ENCODE data around the gene ZNF524.

The ZNF524 gene

DNA sequence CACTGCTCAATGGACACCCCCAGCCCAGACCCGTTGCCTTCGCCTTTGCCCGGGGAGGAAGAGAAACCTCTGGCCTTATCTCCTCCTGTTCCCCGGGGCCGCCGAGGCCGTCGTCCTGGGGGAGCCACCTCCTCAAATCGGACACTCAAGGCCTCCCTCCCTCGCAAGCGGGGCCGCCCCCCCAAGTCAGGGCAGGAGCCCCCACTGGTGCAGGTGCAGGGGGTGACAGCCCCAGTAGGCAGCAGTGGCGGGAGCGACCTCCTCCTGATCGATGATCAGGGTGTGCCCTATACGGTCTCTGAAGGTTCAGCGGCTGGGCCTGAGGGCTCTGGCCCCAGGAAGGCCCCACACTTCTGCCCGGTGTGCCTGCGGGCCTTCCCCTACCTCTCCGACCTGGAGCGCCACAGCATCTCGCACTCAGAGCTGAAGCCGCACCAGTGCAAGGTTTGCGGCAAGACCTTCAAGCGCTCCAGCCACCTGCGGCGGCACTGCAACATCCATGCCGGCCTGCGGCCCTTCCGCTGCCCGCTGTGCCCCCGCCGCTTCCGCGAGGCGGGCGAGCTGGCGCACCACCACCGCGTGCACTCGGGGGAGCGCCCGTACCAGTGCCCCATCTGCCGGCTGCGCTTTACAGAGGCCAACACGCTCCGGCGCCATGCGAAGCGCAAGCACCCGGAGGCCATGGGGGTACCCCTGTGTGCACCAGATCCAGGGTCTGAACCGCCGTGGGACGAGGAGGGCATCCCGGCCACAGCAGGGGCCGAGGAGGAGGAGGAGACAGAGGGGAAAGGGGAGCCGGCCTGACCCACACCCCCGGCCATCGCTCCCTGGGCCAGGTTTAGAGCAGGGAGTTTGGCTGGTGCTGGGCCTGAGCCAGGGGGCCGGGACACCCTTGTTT is 2.3 kb downstream of the ZNF524 start:
- DNase-seq (ENCODE audit: low read depth, low spot score), result no peak

DNA sequence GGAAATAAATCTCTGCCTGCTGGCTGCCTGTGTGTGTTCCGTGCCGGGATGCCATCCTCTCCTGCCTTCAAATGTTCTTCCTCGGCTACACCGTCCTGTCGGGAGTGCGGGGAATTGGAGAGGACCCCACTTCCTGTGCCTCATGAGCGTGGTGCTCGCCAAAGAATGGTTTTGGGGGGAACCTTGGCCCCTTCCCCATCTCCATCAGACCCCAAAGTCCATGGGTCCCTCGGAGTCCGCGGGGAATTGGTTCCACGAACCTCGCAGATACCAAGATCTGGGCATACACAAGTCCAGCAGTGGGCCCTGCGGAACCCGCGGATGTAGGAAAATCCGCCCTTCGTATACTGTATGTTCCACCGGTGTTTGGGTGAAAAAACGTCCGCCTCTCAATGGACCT is 3.0 kb downstream of the ZNF524 start:
- no peak for DNase-seq (ENCODE audit: low read depth, low spot score)

GRCh38 chr19:55603581-55604292 is 3.6 kb downstream of the ZNF524 start:
- no peak for DNase-seq (ENCODE audit: low read depth, low spot score)

GRCh38 chr19:55605207-55605636 is 5.1 kb downstream of the ZNF524 start:
- no peak for DNase-seq (ENCODE audit: low read depth, low spot score)

GRCh38 chr19:55605637-55606470 is 5.8 kb downstream of the ZNF524 start, which contains the start of gene ZNF865:
Gene ZNF865 (plus strand): TSS chr19:55605647. CDS start chr19:55613619, 7,972 bp downstream.
- no peak for DNase-seq (ENCODE audit: low read depth, low spot score)

- DNase-seq (ENCODE audit: low read depth, low spot score), result no peak
These were observed 6.3 kb downstream of the ZNF524 start for GRCh38 chr19:55606471-55606787.

DNA sequence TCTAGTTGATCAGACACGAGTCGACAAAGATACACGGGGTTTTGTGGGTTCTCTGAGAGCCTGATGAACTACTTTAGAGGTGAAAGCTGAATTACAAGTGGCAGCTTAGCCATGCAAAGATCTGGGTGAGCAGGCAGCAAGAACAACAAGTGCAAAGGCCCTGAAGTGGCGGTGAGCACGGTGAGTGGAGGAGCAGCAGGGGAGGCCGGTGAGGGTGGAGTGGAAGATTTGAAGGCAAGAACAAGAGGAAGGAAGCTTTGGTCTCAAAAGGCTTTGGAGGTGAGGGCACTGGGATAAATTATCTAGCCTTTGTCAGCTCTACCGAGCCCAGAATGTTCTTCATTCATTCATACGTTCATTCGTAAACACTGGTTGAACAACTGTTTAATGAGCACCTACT is 6.7 kb downstream of the ZNF524 start:
- DNase-seq (ENCODE audit: low read depth, low spot score), result no peak

- no peak for DNase-seq (ENCODE audit: low read depth, low spot score)
These were observed 9.2 kb downstream of the ZNF524 start for GRCh38 chr19:55609326-55609725.

GRCh38 chr19:55611300-55611982 is 11.4 kb downstream of the ZNF524 start:
- no peak for DNase-seq (ENCODE audit: low read depth, low spot score)

- no peak for DNase-seq (ENCODE audit: low read depth, low spot score)
These were observed 12.0 kb downstream of the ZNF524 start for GRCh38 chr19:55611983-55612645.

GRCh38 chr19:55613396-55613795 is 13.3 kb downstream of the ZNF524 start:
- DNase-seq (ENCODE audit: low read depth, low spot score), result no peak

GRCh38 chr19:55613930-55614710 is 14.0 kb downstream of the ZNF524 start:
- DNase-seq (ENCODE audit: low read depth, low spot score), result no peak

- DNase-seq (ENCODE audit: low read depth, low spot score), result no peak
These were observed 14.8 kb downstream of the ZNF524 start for GRCh38 chr19:55614711-55615542.

GRCh38 chr19:55615543-55616394 is 15.7 kb downstream of the ZNF524 start:
- no peak for DNase-seq (ENCODE audit: low read depth, low spot score)

- DNase-seq (ENCODE audit: low read depth, low spot score), result no peak
These were observed 16.3 kb downstream of the ZNF524 start for GRCh38 chr19:55616395-55616875.

DNA sequence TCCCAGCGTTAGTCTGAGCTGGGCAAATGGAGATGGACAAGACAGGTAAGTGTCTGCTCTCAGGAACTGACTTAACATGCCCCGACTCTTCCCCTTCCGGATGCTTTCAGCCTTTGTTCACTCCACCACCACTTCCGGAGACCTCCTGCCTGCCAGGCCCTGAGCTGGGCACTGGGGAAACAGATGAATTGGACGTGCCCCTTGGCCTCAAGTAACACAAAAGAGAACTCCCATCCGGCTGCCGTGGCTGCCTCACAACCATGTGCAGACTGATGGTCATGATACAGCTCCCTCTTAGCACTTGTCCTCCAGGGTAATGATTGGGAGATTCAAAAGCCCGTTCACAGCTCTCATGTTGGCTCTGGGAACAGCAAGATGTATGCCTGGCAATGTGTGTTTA is 17.3 kb downstream of the ZNF524 start:
- DNase-seq (ENCODE audit: low read depth, low spot score), result no peak

- DNase-seq (ENCODE audit: low read depth, low spot score), result no peak
These were observed 18.3 kb downstream of the ZNF524 start for GRCh38 chr19:55618426-55618825.

DNA sequence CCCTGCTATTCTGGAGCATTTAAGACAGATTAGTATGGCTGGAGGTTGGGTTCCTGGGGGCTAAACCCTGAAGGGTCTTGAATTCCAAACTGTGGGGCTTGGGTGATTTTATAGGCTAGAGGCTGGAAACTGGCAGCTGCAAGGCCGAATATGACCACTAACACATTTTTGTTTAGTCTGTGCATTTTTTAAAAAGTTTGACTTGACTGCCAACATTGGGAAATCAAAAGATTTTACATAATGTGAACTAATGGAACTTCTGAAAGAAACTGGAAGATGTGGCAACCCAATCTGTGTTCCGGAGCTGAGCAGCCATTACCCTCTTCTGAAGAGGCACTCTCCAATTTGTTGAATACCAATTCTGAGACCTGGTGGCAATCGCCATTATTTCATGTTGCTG is 19.2 kb downstream of the ZNF524 start:
- DNase-seq (ENCODE audit: low read depth, low spot score), result no peak
